Astrocyte (in vitro differentiated cells and primary cell): ENCODE measurements around the gene DAP.

Source experiments
- CTCF ChIP-seq: IDR thresholded peaks from 2 replicates; pipeline ENCODE4 v1.5.1; 2011; ENCODE audit warnings: low read depth, mild to moderate bottlenecking, inconsistent platforms, low read length, moderate library complexity; ENCODE audit not compliant: insufficient read depth
- EZH2 ChIP-seq: IDR thresholded peaks from 2 replicates; pipeline ENCODE4 v1.6.1; 2012; ENCODE audit warnings: mild to moderate bottlenecking, low read length, inconsistent platforms; ENCODE audit not compliant: insufficient read depth

DNA sequence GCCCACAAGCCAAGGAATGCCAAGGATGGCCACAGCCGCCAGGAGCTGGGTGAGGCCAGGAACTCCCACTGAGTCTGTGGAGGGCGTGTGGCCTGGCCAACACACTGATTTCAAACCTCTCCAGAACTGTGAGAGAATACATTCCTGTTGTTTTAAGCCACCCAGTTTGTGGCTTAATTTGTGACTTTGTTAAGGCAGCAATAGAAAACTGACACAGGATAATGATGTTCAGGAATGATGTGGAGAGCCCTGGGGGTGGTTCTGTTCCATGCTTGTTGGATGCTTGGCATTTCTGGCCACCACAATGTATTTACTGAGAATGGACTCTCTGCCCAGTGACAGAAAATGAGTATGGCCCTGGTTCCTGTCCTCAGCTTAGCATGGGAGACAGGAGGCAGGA, 82.8 kb downstream of the DAP start:
- TF ChIP-seq CTCF: no peak
- TF ChIP-seq EZH2: no peak
